NCI-H526 (cell line): Measurements from ENCODE around the gene ICAM4.
"Not testable (repeated sequence)": the region's sequence is repeated elsewhere in the genome, so short reads cannot be mapped to it uniquely, and the experiment has no call there.

Experiments used
- DNase-seq, 2 experiments: peaks; one replicate each; lab custom pipeline; 2025; lab: John Stamatoyannopoulos, UW

Gene ICAM4

GRCh38 chr19:10318807-10319682, 32.3 kb downstream of the ICAM4 start:
- DNase-seq = no peak

- no peak for DNase-seq
Measured at GRCh38 chr19:10320602-10321416, 34.1 kb downstream of the ICAM4 start.

GRCh38 chr19:10321417-10321797, 34.7 kb downstream of the ICAM4 start:
- DNase-seq = no peak

- no peak for DNase-seq
Measured at GRCh38 chr19:10321874-10322835, 35.4 kb downstream of the ICAM4 start.

GRCh38 chr19:10325732-10326131, 39.0 kb downstream of the ICAM4 start:
- no peak for DNase-seq

GRCh38 chr19:10327793-10328192, 41.0 kb downstream of the ICAM4 start:
- no peak for DNase-seq

GRCh38 chr19:10328558-10329429, 42.0 kb downstream of the ICAM4 start:
- no peak for DNase-seq

- no peak for DNase-seq
Measured at GRCh38 chr19:10329555-10329954, 42.8 kb downstream of the ICAM4 start.

- no peak for DNase-seq
Measured at GRCh38 chr19:10332158-10332964, 45.6 kb downstream of the ICAM4 start.

GRCh38 chr19:10332965-10333757, 46.4 kb downstream of the ICAM4 start, which contains the start of gene RAVER1:
Gene RAVER1, minus strand, starts transcription at chr19:10333529. Its CDS starts 22 bp downstream, at chr19:10333507.
- DNase-seq = peak; percentile 87 to 97

- DNase-seq = no peak
Measured at GRCh38 chr19:10333758-10334587, 47.2 kb downstream of the ICAM4 start.

- DNase-seq = peak; percentile 9 to 79
Measured at GRCh38 chr19:10334588-10335351, 48.0 kb downstream of the ICAM4 start.

- no peak for DNase-seq
Measured at GRCh38 chr19:10335352-10335985, 48.7 kb downstream of the ICAM4 start.

- not testable (repeated sequence) for DNase-seq
Measured at GRCh38 chr19:10336725-10337124, 50.0 kb downstream of the ICAM4 start.
